Endothelial cell (in vitro differentiated cells): Measurements from ENCODE around the gene HOXD4. TPM values are rescaled to one million over a fixed set of nuclear protein-coding genes. Genes with fewer than 3 reads are reported as not detected.

Source experiments
- DNase-seq: peaks from one replicate; pipeline ENCODE4 v3.0.0; 2021; ENCODE audit warnings: low spot score
- H3K27ac Mint-ChIP-seq: one replicate; pipeline ENCODE4 v1.8.0; 2021; ENCODE audit warnings: mixed read lengths, inconsistent platforms; ENCODE audit not compliant: unreplicated experiment
- H3K27me3 Mint-ChIP-seq: one replicate; pipeline ENCODE4 v1.8.0; 2021; ENCODE audit warnings: mild to moderate bottlenecking, moderate library complexity, mixed read lengths, inconsistent platforms; ENCODE audit not compliant: unreplicated experiment
- H3K36me3 Mint-ChIP-seq: one replicate; pipeline ENCODE4 v1.8.0; 2021; ENCODE audit warnings: mild to moderate bottlenecking, low read depth, mixed read lengths, inconsistent platforms; ENCODE audit not compliant: unreplicated experiment
- H3K4me1 Mint-ChIP-seq: one replicate; pipeline ENCODE4 v1.8.0; 2021; ENCODE audit warnings: mild to moderate bottlenecking, mixed read lengths, inconsistent platforms; ENCODE audit not compliant: unreplicated experiment
- H3K4me3 Mint-ChIP-seq: one replicate; pipeline ENCODE4 v1.8.0; 2021; ENCODE audit warnings: mild to moderate bottlenecking, mixed read lengths, inconsistent platforms; ENCODE audit not compliant: unreplicated experiment
- H3K9me3 Mint-ChIP-seq: one replicate; pipeline ENCODE4 v1.8.0; 2021; ENCODE audit warnings: mixed read lengths, inconsistent platforms; ENCODE audit not compliant: unreplicated experiment
- total RNA-seq: library from RNA; stranded (reverse); fragmentation: NEBNext Ultra II Directional; extraction: Animal tissue kit (Norgen Biotek cat#: 25700); gene quantifications from one replicate; pipeline ENCODE4 v1.2.1, GENCODE V29; 2021; ENCODE audit not compliant: unreplicated experiment
- TF ChIP-seq, protein P1 (sequence below): fragments of 200-600 bp; sonication (generic); IDR thresholded peaks from one replicate; pipeline ENCODE4 v1.5.0; 2021; ENCODE audit warnings: antibody characterized with exemption; ENCODE audit not compliant: unreplicated experiment

Gene HOXD4
- total RNA-seq, 1 donor from 2014 or later: 3.5 TPM

DNA sequence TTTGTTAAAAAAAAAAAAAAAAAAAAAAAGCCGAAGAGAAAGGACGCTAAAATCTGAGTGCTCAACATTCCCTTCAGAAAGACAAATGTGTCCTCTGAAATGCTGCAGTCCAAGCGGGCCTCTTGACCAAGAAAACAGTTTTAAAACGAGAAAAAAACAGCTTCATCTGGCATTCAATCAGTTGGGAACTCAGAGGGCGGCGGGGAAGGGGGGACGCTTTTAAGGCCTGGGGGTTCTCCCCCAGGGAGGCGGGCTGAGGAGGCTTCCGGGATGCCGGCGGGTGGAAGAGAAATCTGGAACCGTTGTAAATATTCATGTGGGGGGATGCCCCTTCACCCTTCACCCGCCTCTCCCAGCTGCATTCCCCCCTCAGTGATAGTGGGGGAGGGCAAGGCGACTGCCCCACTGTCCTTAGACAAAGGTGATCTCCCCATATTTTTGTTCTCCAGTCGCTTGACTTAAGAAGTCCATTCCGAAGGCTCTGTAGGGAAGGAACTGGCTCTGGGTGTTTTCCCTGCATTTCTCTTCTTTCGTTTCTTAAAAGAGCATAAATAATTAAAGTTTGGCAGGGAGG is 47.5 kb upstream of the HOXD4 start:
- no peak overlapping the region for H3K4me3 Mint-ChIP-seq
- H3K27me3 Mint-ChIP-seq: peaks cover 59% of the 10 kb centered on the region
- peaks cover 19% of the 10 kb centered on the region for H3K4me1 Mint-ChIP-seq
- no peaks in the 10 kb centered on the region for H3K36me3 Mint-ChIP-seq
- no peak for DNase-seq
- H3K9me3 Mint-ChIP-seq: no peaks in the 10 kb centered on the region
- no peak overlapping the region for H3K27ac Mint-ChIP-seq
- TF ChIP-seq, protein P1, sequence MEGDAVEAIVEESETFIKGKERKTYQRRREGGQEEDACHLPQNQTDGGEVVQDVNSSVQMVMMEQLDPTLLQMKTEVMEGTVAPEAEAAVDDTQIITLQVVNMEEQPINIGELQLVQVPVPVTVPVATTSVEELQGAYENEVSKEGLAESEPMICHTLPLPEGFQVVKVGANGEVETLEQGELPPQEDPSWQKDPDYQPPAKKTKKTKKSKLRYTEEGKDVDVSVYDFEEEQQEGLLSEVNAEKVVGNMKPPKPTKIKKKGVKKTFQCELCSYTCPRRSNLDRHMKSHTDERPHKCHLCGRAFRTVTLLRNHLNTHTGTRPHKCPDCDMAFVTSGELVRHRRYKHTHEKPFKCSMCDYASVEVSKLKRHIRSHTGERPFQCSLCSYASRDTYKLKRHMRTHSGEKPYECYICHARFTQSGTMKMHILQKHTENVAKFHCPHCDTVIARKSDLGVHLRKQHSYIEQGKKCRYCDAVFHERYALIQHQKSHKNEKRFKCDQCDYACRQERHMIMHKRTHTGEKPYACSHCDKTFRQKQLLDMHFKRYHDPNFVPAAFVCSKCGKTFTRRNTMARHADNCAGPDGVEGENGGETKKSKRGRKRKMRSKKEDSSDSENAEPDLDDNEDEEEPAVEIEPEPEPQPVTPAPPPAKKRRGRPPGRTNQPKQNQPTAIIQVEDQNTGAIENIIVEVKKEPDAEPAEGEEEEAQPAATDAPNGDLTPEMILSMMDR: no peak

DNA sequence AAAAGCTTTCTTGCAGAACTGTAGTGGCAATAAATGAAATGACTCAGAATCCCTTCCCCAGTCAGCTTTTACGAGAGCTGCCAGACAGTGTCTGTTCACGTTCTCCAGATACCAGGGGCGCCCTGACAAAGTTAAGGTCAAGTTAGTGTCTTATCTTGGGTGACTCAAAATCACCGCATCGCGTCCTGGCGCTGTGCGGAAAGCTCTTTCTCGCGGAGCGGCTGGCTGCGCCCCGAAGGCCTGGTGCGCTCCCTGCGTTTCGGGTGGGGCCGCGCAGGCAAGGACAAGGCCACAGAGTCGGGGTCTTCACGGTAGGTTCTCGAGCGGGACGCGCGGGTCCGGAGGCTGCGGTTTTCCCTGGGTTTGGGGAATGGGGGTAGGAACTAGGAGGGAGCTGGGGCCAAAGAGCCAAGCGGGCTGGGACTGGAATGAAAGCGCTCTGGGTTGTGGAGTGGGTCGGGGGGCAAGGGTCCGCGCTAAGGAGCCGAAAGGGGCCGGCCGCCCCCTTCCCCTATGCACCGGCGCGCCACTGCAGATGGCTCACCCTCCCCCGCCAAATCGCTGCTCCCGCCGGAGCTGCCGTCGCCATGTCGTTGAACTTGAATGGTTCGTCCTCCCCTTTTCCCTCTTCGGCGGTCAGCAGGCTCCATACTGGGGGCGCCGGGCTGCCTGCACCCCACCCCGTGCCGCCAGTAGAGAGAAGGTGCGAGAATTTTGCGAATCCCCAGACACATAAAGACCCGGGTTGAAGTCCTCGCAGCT is 46.9 kb upstream of the HOXD4 start:
- no peak overlapping the region for H3K27ac Mint-ChIP-seq
- no peaks in the 10 kb centered on the region for H3K9me3 Mint-ChIP-seq
- peaks cover 60% of the 10 kb centered on the region for H3K27me3 Mint-ChIP-seq
- no peak for DNase-seq
- TF ChIP-seq, protein P1: no peak
- H3K4me1 Mint-ChIP-seq: peaks cover 21% of the 10 kb centered on the region
- no peaks in the 10 kb centered on the region for H3K36me3 Mint-ChIP-seq
- H3K4me3 Mint-ChIP-seq: no peak overlapping the region

DNA sequence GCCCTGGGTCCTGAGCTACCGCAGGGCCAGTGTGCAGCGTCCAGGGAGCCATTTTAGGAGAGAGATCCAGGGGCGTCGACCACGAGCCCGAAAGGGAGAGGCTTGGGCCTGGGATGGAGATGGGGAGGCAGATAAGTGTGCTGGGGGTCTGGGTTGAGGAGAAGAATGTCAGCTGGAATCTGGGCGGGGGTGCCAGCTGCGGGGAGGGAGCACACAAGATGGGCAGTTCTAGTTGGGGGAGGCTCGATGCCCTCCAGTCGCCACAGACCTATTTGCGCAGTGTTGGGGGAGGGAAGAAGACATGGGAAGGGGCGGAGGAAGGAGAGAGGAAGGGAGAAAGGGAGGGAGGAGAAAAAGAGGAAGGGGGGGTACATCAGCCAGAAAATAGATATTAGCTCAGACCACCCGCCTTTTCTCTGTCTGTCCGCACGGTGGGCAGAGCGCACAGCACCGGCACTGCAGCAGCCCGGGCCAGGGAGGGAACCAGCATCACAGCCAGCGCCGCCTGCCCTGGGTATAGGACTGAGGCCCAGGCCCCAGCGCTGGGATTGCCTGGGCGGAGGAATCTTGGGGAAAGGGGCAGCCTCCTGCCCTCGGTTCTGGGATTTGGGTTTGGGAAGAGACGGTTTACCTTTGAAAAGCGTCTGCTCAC is 46.1 kb upstream of the HOXD4 start:
- H3K27ac Mint-ChIP-seq: no peak overlapping the region
- DNase-seq: no peak
- H3K36me3 Mint-ChIP-seq: no peaks in the 10 kb centered on the region
- TF ChIP-seq, protein P1: no peak
- peaks cover 20% of the 10 kb centered on the region for H3K4me1 Mint-ChIP-seq
- H3K27me3 Mint-ChIP-seq: peaks cover 65% of the 10 kb centered on the region
- H3K4me3 Mint-ChIP-seq: no peak overlapping the region
- no peaks in the 10 kb centered on the region for H3K9me3 Mint-ChIP-seq

DNA sequence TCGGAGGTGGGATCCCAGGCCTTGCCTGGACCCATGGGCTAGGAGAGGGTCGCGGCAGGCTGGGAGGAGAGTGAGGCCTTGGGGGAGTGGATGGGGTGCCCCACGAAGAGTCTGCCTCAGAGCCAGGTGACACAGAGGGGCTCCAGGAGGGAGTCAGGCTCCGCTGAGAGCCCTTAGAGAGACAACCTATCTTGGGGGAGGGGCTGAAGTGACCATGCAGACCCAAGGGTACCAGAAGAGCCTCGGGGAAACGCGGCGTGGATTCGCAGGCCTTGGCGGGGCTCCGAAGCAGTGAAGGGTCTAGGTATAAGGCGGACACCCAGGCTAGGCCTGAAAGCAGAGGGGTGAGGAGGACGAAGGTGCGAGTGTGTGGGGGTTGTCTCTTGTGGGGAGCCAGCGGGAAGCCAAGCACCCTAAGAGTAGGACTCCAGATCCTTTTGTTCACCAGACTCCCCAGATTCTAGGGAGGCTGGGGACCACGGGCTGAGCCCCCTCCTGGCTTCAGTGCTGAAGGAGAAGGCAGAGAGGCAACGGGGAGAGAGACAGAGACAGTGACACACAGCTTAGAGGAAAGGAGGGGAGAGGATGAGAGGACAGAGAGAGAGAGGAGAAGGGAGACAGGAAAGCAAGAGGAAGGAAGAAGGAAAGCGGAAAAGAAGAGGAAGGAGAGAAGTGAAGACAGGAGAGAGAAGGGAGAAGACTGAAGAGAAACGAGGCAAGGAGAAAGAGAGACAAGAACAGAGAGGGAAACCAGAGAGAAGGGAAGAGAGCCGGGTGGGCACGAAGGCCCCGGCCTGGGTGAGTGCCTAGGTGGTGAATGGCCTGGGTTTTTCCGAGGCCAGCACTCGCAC is 45.4 kb upstream of the HOXD4 start:
- Mint-ChIP-seq H3K4me1 (peaks cover 20% of the 10 kb centered on the region), H3K27ac (peak overlapping the region; percentile 76), H3K4me3 (peak overlapping the region; percentile 57), H3K27me3 (peaks cover 57% of the 10 kb centered on the region), H3K9me3 (no peaks in the 10 kb centered on the region), H3K36me3 (no peaks in the 10 kb centered on the region)
- no peak for DNase-seq
- TF ChIP-seq, protein P1: no peak
